Upper lobe of right lung (tissue), 1 donor: ENCODE data around the gene UBL5. TPM values are rescaled to one million over a fixed set of nuclear protein-coding genes. Genes with fewer than 3 reads are reported as not detected.

Source experiments
- ATAC-seq: fragments of 200-7000 bp; cut with Tn5 transposase; one replicate; pipeline ENCODE4 v1.9.1; 2020; ENCODE audit warnings: mild to moderate bottlenecking, moderate library complexity
- DNase-seq: peaks from one replicate; pipeline ENCODE4 v3.0.0-alpha.2; 2020
- H3K27ac ChIP-seq: fragments of 200-600 bp; one replicate; pipeline ENCODE4 v1.8.0; 2022
- H3K27me3 ChIP-seq: fragments of 200-600 bp; one replicate; pipeline ENCODE4 v1.8.0; 2022; ENCODE audit warnings: mild to moderate bottlenecking
- H3K36me3 ChIP-seq: fragments of 200-600 bp; one replicate; pipeline ENCODE4 v1.8.0; 2022
- H3K4me1 ChIP-seq: fragments of 200-600 bp; one replicate; pipeline ENCODE4 v1.8.0; 2022
- H3K4me3 ChIP-seq: fragments of 200-600 bp; one replicate; pipeline ENCODE4 v1.8.0; 2022; ENCODE audit warnings: mild to moderate bottlenecking
- H3K9me3 ChIP-seq: fragments of 200-600 bp; one replicate; pipeline ENCODE4 v1.8.0; 2022
- CTCF ChIP-seq: fragments of 200-600 bp; IDR thresholded peaks from one replicate; pipeline ENCODE4 v1.8.0; 2022; ENCODE audit warnings: antibody characterized with exemption
- intact Hi-C: fragments of 100-400 bp; cut with DNase I; formaldehyde crosslinking; loops from one replicate; pipeline ENCODE4 v1.11.0; 2022
- total RNA-seq: library from RNA; stranded (reverse); fragmentation: NEBNext Ultra II Directional; extraction: Animal tissue kit (Norgen Biotek cat#: 25700); gene quantifications from one replicate; pipeline ENCODE4 v1.2.1, GENCODE V29; 2021
- donor health status: DM: no; HTN: yes; CAD: no; lungs with severe emphysema.

UBL5 gene
- total RNA-seq, 1 donor from 2014 or later = 220 TPM

GRCh38 chr19:9877780-9878510 lies 50.2 kb downstream of the UBL5 start:
- H3K4me1 ChIP-seq = no peaks in the 10 kb centered on the region
- no peak for DNase-seq
- intact Hi-C loops = no loop called here
- no peaks in the 10 kb centered on the region for H3K9me3 ChIP-seq
- no peaks in the 10 kb centered on the region for H3K27me3 ChIP-seq
- no peak for ATAC-seq
- no peak overlapping the region for H3K27ac ChIP-seq
- H3K36me3 ChIP-seq = no peaks in the 10 kb centered on the region
- TF ChIP-seq CTCF = no peak
- H3K4me3 ChIP-seq = no peak overlapping the region

GRCh38 chr19:9878511-9879196 lies 50.9 kb downstream of the UBL5 start:
- Histone ChIP-seq H3K9me3 (no peaks in the 10 kb centered on the region), H3K36me3 (no peaks in the 10 kb centered on the region), H3K4me1 (no peaks in the 10 kb centered on the region), H3K4me3 (no peak overlapping the region), H3K27me3 (no peaks in the 10 kb centered on the region), H3K27ac (no peak overlapping the region)
- intact Hi-C loops = no loop called here
- TF ChIP-seq CTCF = no peak
- ATAC-seq = no peak
- no peak for DNase-seq

Other genes starting within 250 kb of the UBL5 start
- gene ZNF121, start 243.4 kb upstream of the UBL5 start, total RNA-seq = 25.1 TPM
- gene ZNF561, start 206.7 kb upstream of the UBL5 start, total RNA-seq = 34.7 TPM
- 31.6 TPM for gene ZNF562, start 152.8 kb upstream of the UBL5 start, total RNA-seq
- gene ZNF846, start 59.2 kb upstream of the UBL5 start, total RNA-seq = 10.2 TPM
- gene FBXL12, start 8.8 kb upstream of the UBL5 start, total RNA-seq = 21.5 TPM
- 50.3 TPM for gene PIN1, start 7.4 kb downstream of the UBL5 start, total RNA-seq
- gene OLFM2, start 108.6 kb downstream of the UBL5 start, total RNA-seq = 14.6 TPM
- gene COL5A3, start 182.6 kb downstream of the UBL5 start, total RNA-seq = 9.6 TPM
- gene RDH8, start 185.6 kb downstream of the UBL5 start, total RNA-seq = not detected